GM21737 (cell line): ENCODE data around the gene SIX2.

Source experiments
- ATAC-seq: cut with Tn5 transposase; IDR thresholded peaks from one replicate; pipeline ENCODE4 v1.9.1; 2021; ENCODE audit warnings: mild to moderate bottlenecking, moderate library complexity; ENCODE audit not compliant: unreplicated experiment

The SIX2 gene

DNA sequence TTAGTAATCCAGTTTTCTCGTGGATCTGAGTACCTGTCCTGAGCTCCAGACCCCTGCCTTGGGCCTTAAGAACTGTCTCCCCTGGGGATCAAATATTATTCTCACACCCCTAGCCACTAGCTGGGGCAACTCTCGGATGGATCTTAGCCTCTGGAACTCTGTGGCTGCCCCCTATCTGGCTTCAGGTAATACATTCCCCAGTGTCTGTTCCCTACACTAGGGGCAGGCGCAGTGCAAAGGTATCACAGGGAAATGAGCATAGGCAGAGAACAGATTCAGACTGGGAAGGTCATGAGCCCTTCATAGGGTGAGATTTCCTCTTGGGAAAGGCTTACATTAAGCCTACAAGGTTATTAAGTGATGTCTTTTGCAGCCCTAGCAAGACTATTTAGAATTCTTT is 11.2 kb upstream of the SIX2 start:
- no peak for ATAC-seq

DNA sequence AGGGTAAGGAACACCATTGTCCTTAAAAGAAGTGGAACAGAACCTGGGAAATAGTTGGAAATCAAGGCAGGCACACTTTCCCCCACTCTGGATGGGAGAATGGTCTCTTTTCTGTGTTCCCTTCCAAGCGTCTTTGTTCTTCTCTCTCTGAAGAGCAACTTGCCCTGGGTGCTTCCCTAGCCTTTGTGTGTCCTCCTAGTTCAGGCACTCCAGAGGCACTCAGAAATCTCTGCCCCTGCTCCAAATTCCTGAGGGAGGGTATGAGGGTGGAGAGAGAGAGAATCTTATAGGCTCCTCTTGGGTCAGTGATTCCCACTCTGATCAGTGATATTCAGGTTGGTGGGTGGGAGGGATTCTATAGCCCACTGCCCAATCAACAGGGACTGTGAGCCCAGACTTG is 8.8 kb upstream of the SIX2 start:
- no peak for ATAC-seq

DNA sequence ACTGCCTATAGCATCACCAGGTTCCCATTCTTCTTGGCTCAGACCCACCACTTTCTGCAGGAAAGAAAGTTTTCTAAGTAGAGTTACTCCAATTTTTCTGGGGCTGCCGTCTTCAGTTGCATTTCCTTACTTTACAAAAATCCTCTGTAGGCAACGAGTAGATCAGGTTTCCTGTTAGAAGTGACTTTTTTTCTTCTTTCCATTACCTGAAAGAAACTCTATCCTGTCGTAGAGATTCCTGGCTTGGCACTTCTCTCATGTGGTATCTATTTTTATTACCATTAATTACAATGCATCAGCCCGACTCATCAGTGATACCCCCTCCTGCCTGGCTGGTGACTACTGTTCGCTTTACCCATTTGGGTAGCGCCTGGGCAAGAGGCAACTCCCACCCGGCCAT is 5.6 kb upstream of the SIX2 start:
- no peak for ATAC-seq

- ATAC-seq = no peak
These were observed 4.9 kb upstream of the SIX2 start for GRCh38 chr2:45014016-45014702.

GRCh38 chr2:45013229-45014015 is 4.2 kb upstream of the SIX2 start:
- ATAC-seq = no peak

- no peak for ATAC-seq
These were observed 3.5 kb upstream of the SIX2 start for GRCh38 chr2:45012733-45013132.

GRCh38 chr2:45011621-45012602 is 2.7 kb upstream of the SIX2 start:
- no peak for ATAC-seq

DNA sequence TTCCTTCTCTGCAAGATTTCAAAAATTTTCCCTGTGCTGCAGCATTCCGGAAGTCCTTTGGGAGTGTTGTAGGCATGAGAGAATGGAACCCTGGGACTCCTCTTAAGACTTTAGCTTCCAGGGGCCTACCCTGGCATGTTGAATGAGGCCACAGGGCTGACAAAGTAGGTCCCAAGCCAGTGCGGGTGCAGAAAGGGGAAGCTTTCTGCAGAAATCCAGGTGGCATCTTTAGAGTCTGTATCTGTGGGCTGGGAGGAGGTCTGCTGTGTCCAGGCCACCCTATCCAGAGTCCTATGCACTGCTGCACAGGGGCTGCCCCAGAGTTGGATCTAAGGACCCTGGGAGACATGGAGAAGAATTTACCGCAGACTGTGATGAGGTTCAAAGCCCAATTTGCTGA is 1.9 kb upstream of the SIX2 start:
- ATAC-seq = no peak

GRCh38 chr2:45010702-45011012 is 1.4 kb upstream of the SIX2 start:
- no peak for ATAC-seq

DNA sequence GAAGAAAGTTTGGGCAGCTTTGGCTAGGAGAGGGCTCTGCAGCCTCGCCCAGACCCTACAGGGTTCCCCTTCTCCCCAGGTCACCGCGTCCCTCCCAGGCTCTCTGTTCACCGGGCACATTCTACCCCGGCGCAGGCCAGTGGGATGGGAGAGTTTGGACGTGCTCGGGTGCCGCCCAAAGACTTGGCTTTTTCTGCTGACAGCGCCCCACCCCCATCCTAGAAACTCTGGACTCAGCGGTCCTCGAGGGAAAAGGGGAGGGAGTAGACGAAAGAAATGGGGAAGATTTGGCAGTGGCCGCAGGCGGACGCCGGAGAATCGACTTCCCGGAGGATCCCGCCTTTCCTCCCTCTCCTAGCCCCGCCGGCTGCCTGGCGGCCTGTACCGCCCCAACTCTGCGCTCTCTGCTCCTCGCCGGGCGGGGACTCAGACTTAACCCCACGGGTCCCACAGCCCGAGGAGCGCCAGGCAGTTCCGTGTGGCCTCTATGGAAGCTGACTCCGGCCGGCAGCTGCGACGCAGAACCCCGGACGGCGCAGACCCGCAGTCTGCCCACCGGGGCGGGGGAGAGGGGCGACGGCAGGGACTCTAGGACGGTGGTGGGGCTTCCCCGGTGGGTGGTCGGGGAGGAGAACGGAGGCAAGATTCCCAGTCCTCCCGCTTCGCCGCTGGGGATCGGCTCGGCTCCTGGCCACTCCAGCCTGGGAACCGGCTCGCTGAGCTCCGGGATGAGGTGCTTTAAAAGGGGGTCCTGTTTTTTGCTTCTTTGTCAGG is 863 bp upstream of the SIX2 start:
- ATAC-seq = no peak

DNA sequence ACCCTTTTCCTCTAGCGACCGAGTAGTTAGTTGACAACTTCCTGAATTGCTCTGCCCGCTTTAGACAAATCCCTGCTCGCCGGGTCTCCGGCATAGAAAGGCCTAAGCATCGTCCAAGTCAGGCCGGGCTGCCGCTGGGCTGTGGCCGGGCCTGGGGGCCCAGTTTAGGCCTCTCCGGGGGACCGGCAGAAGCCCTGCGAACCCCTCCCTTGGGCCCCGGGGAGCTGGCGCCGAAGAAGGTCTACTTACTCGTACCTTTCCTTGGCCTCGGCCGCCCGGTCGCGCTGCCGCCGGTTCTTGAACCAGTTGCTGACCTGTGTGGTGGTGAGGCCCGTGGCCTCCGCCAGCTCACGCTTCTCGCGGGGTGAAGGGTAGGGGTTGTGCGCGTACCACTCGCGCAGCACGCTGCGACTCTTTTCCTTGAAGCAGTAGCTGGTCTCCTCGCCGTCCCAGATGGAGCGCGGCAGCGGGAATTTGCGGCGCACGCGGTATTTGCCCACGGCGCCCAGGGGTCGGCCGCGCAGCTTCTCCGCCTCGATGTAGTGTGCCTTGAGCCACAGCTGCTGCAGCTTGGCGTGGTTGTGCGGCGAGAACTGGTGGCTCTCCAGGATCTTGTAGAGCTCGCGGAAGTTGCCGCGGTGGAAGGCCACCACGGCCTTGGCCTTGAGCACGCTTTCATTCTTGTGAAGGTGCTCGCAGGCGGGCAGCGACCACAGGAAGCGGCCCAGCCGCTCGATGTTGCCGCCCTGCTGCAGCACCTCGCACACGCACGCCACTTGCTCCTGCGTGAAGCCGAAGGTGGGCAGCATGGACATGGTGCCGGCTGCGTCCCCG is 739 bp downstream of the SIX2 start:
- ATAC-seq = no peak

DNA sequence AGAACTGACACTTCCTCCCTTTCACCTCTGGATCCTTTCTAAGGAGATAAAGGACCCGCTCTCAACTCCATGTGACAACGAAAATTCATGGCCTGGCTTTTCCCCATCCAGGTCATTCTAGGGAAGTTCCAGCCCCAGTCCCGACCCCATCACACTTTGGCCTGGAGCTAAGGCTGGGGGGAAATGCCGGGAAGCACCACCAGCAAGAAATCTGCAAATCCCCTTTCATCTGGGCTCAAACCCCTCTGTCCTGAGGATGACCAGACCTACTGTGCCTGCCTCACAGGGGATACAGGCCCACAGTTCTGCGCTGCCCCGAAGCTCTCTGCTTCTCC is 1.3 kb downstream of the SIX2 start:
- ATAC-seq = no peak

GRCh38 chr2:45006942-45007287 is 2.3 kb downstream of the SIX2 start:
- no peak for ATAC-seq

DNA sequence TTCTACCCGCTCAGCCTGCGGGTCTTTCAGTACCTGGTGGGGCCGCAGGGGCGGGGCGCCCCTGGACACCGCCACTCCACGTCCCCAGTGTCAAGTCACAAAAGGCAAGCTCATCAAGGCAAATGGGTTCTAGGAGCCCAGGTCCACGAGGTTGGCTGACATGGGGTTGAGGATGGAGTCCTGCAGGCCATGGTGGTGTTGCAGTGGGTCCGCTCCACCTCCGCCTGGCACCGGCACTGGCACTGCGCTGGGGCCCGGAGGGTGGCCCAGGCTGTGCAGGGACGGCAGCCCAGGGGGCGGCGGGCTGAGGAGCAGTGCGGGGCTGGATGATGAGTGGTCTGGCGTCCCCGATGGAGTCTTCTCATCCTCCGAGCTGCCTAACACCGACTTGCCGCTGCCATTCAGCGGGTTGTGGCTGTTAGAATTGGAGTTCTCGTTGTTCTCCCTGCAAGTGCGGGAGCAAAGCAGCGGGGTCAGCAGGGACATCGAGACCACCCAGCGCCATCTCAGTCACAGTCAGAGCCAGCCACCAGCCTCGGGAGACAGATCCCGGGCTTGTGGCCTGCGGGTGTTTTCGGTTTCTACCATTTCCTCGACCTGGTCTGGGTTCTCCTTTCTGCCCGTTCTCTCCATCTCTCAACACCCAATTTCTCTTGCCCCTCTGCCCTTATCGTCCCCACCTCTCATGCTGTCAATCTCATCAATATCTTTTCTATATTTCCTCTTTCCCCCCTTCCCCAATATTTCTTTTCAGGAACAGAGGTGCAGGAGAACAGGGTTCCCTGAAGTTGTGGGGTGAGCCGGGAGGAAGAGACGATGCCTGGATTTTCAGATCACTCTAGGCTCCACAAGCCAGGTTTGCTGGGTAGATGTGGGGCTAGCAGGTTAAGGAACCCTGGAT is 3.0 kb downstream of the SIX2 start:
- no peak for ATAC-seq

DNA sequence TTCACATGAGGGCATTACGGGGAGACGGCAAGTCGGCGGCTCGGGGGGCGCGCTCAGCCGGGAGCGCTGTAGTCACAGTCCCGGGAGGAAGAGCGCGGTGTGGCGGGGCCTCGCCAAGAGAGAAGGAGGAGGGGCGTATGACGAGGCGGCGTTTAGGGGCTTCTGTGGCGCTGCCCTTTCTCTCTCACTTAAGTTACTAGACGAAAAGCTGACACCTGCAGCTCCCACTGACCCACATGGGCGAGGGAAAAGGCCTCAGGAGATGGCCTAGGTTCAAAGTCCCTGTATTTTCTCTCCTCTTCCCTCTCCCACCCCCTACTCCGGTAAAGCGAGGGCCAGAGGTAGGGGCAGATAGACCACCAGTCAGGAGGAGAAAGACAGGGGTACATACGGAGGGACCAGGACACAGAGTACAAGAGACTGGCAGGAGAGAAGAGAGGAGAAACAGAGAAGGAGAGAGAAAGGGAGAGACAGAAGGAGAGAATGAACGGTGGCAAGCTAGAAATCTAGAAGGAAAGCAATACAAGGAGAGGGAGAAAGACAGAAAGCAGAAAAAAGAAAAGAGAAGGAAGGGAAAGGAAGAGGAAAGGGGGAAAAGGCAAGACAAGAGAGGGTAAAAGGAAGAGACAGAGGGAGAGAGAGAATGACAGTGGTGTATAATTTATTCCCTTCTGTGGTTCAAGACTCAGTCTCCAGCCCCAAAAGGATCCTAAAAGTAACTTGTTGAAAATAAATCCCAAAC is 3.8 kb downstream of the SIX2 start:
- ATAC-seq = no peak

- ATAC-seq = no peak
These were observed 4.6 kb downstream of the SIX2 start for GRCh38 chr2:45004562-45005191.

DNA sequence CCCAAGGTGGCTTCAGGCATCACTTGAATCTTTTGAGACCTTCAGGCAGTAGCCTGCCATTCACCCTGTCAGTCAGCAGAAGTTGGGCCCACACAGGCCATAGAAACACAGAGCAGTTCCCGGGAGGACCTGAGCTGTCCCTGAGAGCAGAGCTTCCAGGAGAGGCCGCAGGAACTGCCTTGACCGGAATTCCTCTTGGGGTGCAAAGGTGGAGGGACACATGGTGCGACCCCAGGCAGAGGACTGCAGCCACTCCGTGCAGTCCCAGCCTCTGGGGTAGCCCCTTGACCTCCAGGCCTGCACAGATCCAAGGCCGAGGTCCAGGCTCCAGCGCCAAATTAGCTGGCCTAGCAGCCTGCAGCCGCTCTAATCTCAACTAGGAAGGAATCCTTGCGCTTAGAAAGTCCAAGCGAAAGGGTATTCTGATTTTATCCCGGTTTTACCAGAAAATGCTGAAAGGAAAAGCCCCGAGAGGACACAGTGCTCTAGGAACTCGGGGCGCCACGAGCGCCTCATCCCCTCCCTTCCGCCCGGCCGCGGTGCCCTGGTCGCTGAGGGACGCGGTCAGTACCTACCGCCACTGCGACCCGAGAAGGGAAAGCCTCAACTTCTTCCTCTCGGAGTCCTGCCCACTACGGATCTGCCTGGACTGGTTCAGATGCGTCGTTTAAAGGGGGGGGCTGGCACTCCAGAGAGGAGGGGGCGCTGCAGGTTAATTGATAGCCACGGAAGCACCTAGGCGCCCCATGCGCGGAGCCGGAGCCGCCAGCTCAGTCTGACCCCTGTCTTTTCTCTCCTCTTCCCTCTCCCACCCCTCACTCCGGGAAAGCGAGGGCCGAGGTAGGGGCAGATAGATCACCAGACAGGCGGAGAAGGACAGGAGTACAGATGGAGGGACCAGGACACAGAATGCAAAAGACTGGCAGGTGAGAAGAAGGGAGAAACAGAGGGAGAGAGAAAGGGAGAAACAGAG is 5.4 kb downstream of the SIX2 start:
- ATAC-seq = no peak
